SK-N-MC (cell line): ENCODE results near the gene PDCD4.

Experiments
- EZH2 ChIP-seq: fragments of 200-600 bp; sonication (generic); IDR thresholded peaks from one replicate; pipeline ENCODE4 v1.6.1; 2017; ENCODE audit warnings: antibody characterized with exemption
- FOXP2 ChIP-seq: optimal IDR thresholded peaks from 2 replicates; pipeline ENCODE3; 2011; ENCODE audit warnings: mild to moderate bottlenecking, moderate library complexity; ENCODE audit not compliant: insufficient read depth; ENCODE audit errors: extremely low read length, control extremely low read depth
- POLR2AphosphoS5 ChIP-seq: IDR thresholded peaks from 2 replicates; pipeline ENCODE4 v1.6.1; 2012; ENCODE audit warnings: mild to moderate bottlenecking, low read depth, low read length, borderline replicate concordance

GRCh38 chr10:110857265-110858171, 14.2 kb upstream of the PDCD4 start:
- TF ChIP-seq POLR2AphosphoS5: no peak
- no peak for TF ChIP-seq EZH2
- no peak for TF ChIP-seq FOXP2
